Hepatocyte (in vitro differentiated cells): ENCODE data around the gene ZBTB22.

Experiments
- CTCF ChIP-seq: fragments of 200-600 bp; sonication (generic); IDR thresholded peaks from 2 replicates; pipeline ENCODE4 v1.5.1; 2016; ENCODE audit warnings: antibody characterized with exemption, mild to moderate bottlenecking; ENCODE audit not compliant: poor library complexity
- EZH2phosphoT487 ChIP-seq: fragments of 200-600 bp; sonication (generic); IDR thresholded peaks from one replicate; pipeline ENCODE4 v1.6.1; 2018; ENCODE audit warnings: antibody characterized with exemption, mild to moderate bottlenecking, low read depth, moderate library complexity; ENCODE audit not compliant: unreplicated experiment, severe bottlenecking

- no peak for TF ChIP-seq CTCF
- no peak for TF ChIP-seq EZH2phosphoT487
These were observed 38.8 kb upstream of the ZBTB22 start for GRCh38 chr6:33356295-33356694.
